MM.1S (cell line): ENCODE measurements around the gene BAG5.

Source experiments
- CTCF ChIP-seq: fragments of 300-600 bp; sonication (generic); IDR thresholded peaks from 2 replicates; pipeline ENCODE4 v1.5.1; 2016; ENCODE audit warnings: antibody characterized with exemption, low read length, mixed read lengths
- EZH2 ChIP-seq: fragments of 300-600 bp; sonication (generic); optimal IDR thresholded peaks from 2 replicates; pipeline ENCODE3; 2017; ENCODE audit warnings: low read depth, mild to moderate bottlenecking, antibody characterized with exemption, low read length, mixed read lengths
- EZH2phosphoT487 ChIP-seq: fragments of 300-600 bp; sonication (generic); IDR thresholded peaks from 2 replicates; pipeline ENCODE4 v1.6.1; 2018; ENCODE audit warnings: antibody characterized with exemption, low read length

- TF ChIP-seq CTCF (no peak), EZH2 (no peak), EZH2phosphoT487 (no peak)
Measured at GRCh38 chr14:103522649-103523574, 39.5 kb downstream of the BAG5 start, which contains the start of gene CKB.
